Duodenal mucosa (tissue), 2 donors: ENCODE data around the gene TTC7B.
"Not testable (repeated sequence)": the region's sequence is repeated elsewhere in the genome, so short reads cannot be mapped to it uniquely, and the experiment has no call there.

Source experiments
- H3K27ac ChIP-seq: one replicate; pipeline ENCODE4 v1.7.0; 2013; ENCODE audit warnings: low read depth, low read length
- H3K27me3 ChIP-seq, 2 donors: one replicate each; pipeline ENCODE4 v1.7.0; 2013; ENCODE audit warnings: low read length in 2 of 2, control low read depth in 1 of 2; ENCODE audit not compliant: insufficient read depth in 2 of 2, control insufficient read depth in 1 of 2
- H3K36me3 ChIP-seq, 2 donors: one replicate each; pipeline ENCODE4 v1.7.0; 2013; ENCODE audit warnings: low read length in 2 of 2, control low read depth in 1 of 2; ENCODE audit not compliant: insufficient read depth in 2 of 2, control insufficient read depth in 1 of 2
- H3K4me1 ChIP-seq, 2 donors: one replicate each; pipeline ENCODE4 v1.7.0; 2013; ENCODE audit warnings: low read length in 2 of 2, control low read depth in 1 of 2; ENCODE audit not compliant: insufficient read depth in 2 of 2, control insufficient read depth in 1 of 2
- H3K4me3 ChIP-seq, 2 donors: one replicate each; pipeline ENCODE4 v1.7.0; 2013; ENCODE audit warnings: low read length in 2 of 2, low read depth in 1 of 2
- H3K9ac ChIP-seq, 2 donors: one replicate each; pipeline ENCODE4 v1.7.0; 2013; ENCODE audit warnings: low read length in 2 of 2, low read depth in 1 of 2
- H3K9me3 ChIP-seq, 2 donors: one replicate each; pipeline ENCODE4 v1.7.0; 2013; ENCODE audit warnings: low read length in 2 of 2, control low read depth in 1 of 2; ENCODE audit not compliant: control insufficient read depth in 1 of 2

TTC7B gene

GRCh38 chr14:90831821-90832220 lies 15.6 kb upstream of the TTC7B start:
- no peaks in the 10 kb centered on the region for H3K36me3 ChIP-seq
- H3K4me1 ChIP-seq = peaks cover 7 to 14% of the 10 kb centered on the region in 2 donors
- H3K4me3 ChIP-seq = no peak overlapping the region
- H3K27me3 ChIP-seq = no peaks in the 10 kb centered on the region
- no peak overlapping the region for H3K27ac ChIP-seq
- H3K9me3 ChIP-seq = no peaks in the 10 kb centered on the region
- H3K9ac ChIP-seq = no peak overlapping the region

DNA sequence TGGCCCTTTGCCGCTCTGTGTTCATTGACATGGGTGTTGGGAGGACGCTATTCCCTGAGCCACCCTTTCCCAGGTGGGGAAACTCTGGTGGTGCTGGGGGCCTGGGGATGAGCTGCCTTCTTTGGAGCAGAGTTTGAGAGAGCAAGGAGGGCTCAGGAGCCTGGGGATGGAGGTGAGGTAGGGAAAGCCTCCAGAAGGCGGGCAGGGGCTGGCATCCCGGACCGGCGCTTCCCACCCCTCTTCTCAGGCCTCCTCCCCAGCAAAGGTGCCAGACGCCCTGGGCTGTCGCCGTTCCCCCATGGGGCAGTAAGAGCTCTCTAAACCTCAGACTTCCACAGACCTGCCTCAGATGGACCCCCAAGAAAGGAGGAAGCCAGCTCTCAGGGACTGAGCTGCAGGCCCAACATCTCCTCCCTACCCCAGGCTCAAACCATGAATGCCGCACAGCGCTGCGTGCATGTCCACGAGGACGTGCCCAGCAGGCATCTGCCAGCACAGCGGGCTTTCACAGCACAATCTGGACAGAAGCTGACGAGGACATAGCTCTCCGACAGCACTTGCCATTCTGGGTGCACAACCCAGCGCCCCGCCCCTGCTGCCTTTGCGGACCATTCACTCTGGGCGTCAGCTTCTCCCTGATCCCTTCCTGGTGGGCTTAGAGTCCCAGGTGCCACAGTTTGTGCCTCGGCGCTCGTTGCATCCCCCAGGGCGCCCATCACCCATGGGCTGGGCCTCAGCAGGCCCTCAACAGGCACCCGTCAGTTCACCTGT lies 14.9 kb upstream of the TTC7B start:
- Histone ChIP-seq H3K27ac (no peak overlapping the region), H3K9ac (no peak overlapping the region), H3K4me1 (peaks cover 7 to 14% of the 10 kb centered on the region in 2 donors), H3K4me3 (no peak overlapping the region), H3K9me3 (no peaks in the 10 kb centered on the region), H3K27me3 (no peaks in the 10 kb centered on the region), H3K36me3 (no peaks in the 10 kb centered on the region)

- H3K4me3 ChIP-seq = no peak overlapping the region
- H3K27me3 ChIP-seq = no peaks in the 10 kb centered on the region
- H3K27ac ChIP-seq = no peak overlapping the region
- H3K9me3 ChIP-seq = no peaks in the 10 kb centered on the region
- no peaks in the 10 kb centered on the region for H3K36me3 ChIP-seq
- peaks cover 7 to 14% of the 10 kb centered on the region in 2 donors for H3K4me1 ChIP-seq
- no peak overlapping the region for H3K9ac ChIP-seq
Observed at GRCh38 chr14:90829677-90830076, 13.4 kb upstream of the TTC7B start.

- H3K4me1 ChIP-seq = peaks cover 7 to 14% of the 10 kb centered on the region in 2 donors
- peak overlapping the region; percentile 71 to 78 for H3K9ac ChIP-seq
- peak overlapping the region; percentile 88 for H3K27ac ChIP-seq
- no peaks in the 10 kb centered on the region for H3K36me3 ChIP-seq
- H3K9me3 ChIP-seq = peaks cover 0 to 4% of the 10 kb centered on the region in 2 donors
- H3K4me3 ChIP-seq = peak overlapping the region; percentile 67 to 71
- no peaks in the 10 kb centered on the region for H3K27me3 ChIP-seq
Observed at GRCh38 chr14:90828642-90829487, 12.6 kb upstream of the TTC7B start.

DNA sequence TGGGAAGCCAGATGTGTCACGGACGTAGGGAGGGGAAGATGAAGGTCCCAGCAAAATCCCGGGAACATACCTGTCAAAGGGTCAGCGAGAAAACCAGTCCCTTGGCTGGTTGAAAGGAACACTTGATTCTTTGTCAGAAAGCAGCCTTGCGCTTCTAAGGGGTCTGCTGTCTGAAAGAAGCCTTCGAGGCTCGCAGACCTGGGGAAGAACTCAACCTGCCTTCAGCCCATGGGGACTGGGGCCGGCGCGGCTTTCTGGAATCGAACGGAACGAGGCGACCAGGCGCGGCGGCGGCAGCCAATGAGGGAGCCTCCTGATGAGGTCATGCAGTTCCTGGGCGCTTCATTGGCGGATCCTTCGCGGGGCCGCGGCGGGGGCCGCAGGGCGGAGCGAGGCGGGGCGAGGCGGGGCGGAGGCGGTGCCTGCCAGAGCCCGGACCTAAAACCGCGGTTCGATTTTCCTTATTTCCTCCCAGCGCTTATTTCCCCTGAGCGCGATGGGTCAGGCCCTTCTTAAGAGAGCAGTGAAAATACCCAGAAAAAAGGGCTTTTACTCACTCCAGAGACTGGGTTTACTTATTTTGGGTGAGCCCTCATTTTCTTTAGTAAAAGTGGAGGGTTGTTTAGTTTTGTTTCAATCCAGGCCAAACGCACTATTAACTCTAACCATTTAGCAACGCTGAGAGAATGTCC lies 11.8 kb upstream of the TTC7B start:
- peaks cover 7 to 14% of the 10 kb centered on the region in 2 donors for H3K4me1 ChIP-seq
- peaks cover 0 to 4% of the 10 kb centered on the region in 2 donors for H3K9me3 ChIP-seq
- H3K4me3 ChIP-seq = peak overlapping the region; percentile 67 to 71
- no peaks in the 10 kb centered on the region for H3K36me3 ChIP-seq
- H3K9ac ChIP-seq = peak overlapping the region; percentile 71 to 78
- H3K27ac ChIP-seq = peak overlapping the region; percentile 88
- no peaks in the 10 kb centered on the region for H3K27me3 ChIP-seq

DNA sequence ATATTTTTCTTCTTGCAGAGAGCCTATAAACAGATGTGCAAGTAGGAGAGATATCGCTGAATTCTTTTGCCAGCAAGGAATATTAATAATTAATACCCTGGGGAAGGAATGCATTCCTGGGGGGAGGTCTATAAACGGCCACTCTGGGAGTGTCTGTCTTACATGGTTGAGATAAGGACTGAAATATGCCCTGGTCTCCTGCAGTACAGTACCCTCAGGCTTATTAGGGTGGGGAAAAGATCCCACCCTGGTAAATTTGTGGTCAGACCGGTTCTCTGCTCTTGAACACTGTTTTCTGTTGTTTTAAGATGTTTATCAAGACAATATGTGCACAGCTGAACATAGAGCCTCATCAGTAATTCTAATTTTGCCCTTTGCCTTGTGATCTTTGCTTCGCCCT lies 7.3 kb upstream of the TTC7B start:
- H3K27ac ChIP-seq, H3K9ac ChIP-seq, H3K36me3 ChIP-seq, H3K4me1 ChIP-seq, H3K4me3 ChIP-seq, H3K9me3 ChIP-seq, H3K27me3 ChIP-seq: not testable (repeated sequence)

GRCh38 chr14:90820958-90821357 lies 4.7 kb upstream of the TTC7B start:
- Histone ChIP-seq H3K36me3 (no peaks in the 10 kb centered on the region), H3K4me3 (no peak overlapping the region), H3K4me1 (peaks cover 0 to 7% of the 10 kb centered on the region in 2 donors), H3K27ac (no peak overlapping the region), H3K27me3 (no peaks in the 10 kb centered on the region), H3K9me3 (peaks cover 0 to 4% of the 10 kb centered on the region in 2 donors), H3K9ac (no peak overlapping the region)

GRCh38 chr14:90819734-90820393 lies 3.6 kb upstream of the TTC7B start:
- H3K27me3 ChIP-seq = no peaks in the 10 kb centered on the region
- no peak overlapping the region for H3K9ac ChIP-seq
- peaks cover 0 to 4% of the 10 kb centered on the region in 2 donors for H3K9me3 ChIP-seq
- peaks cover 0 to 14% of the 10 kb centered on the region in 2 donors for H3K4me1 ChIP-seq
- H3K36me3 ChIP-seq = no peaks in the 10 kb centered on the region
- no peak overlapping the region for H3K4me3 ChIP-seq
- no peak overlapping the region for H3K27ac ChIP-seq

DNA sequence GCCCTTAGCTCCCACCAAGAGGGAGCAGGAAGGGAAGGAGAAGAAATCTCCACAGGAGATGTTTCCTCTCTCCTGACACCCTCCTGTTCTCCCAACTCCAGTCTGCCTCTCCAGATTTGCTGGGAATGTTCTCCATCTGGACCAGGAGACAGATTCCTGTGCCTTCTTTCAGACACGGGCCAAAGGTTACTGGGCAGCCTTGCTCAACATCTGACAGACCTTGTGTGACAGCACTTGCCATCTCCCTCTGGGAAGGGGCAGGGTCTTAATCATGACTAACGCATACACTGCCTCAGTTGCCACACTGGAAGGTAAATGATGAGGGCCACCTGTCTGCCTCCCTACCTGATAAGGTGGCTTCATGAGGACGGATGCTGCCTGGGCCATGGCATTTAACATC lies 2.5 kb upstream of the TTC7B start:
- H3K27ac ChIP-seq = no peak overlapping the region
- no peaks in the 10 kb centered on the region for H3K9me3 ChIP-seq
- no peak overlapping the region for H3K9ac ChIP-seq
- H3K27me3 ChIP-seq = no peaks in the 10 kb centered on the region
- H3K36me3 ChIP-seq = no peaks in the 10 kb centered on the region
- H3K4me1 ChIP-seq = peaks cover 6 to 20% of the 10 kb centered on the region in 2 donors
- H3K4me3 ChIP-seq = no peak overlapping the region
